WTC11 (cell line): Measurements from ENCODE around the gene FAM53B. TPM values are rescaled to one million over a fixed set of nuclear protein-coding genes. Genes with fewer than 3 reads are reported as not detected.

Experiments
- AFF4 ChIP-seq: sonication (generic); formaldehyde crosslinking; IDR thresholded peaks from 2 replicates; pipeline ENCODE4 v1.8.1; 2023; ENCODE audit warnings: mild to moderate bottlenecking, missing genetic modification reagents, borderline replicate concordance
- ARID4B ChIP-seq: sonication (generic); formaldehyde crosslinking; IDR thresholded peaks from 2 replicates; pipeline ENCODE4 v1.8.0; 2023; ENCODE audit warnings: missing genetic modification reagents, mild to moderate bottlenecking, borderline replicate concordance
- CBFB ChIP-seq: sonication (generic); formaldehyde crosslinking; IDR thresholded peaks from 2 replicates; pipeline ENCODE4 v1.8.1; 2022; ENCODE audit warnings: mild to moderate bottlenecking, low read depth, missing genetic modification reagents
- CTCF ChIP-seq: fragments of 200-600 bp; IDR thresholded peaks from 2 replicates; pipeline ENCODE4 v1.8.0; 2022; ENCODE audit warnings: antibody characterized with exemption
- GTF2I ChIP-seq: fragments of 250-450 bp; sonication (Bioruptor Pico); conservative IDR thresholded peaks from 2 replicates; pipeline ENCODE4 v1.4.0; 2021; ENCODE audit warnings: mild to moderate bottlenecking
- MLX ChIP-seq: sonication (generic); formaldehyde crosslinking; IDR thresholded peaks from 2 replicates; pipeline ENCODE4 v1.8.1; 2023; ENCODE audit warnings: mild to moderate bottlenecking, missing genetic modification reagents, moderate library complexity
- MXD4 ChIP-seq: fragments of 250-450 bp; sonication (Bioruptor Pico); IDR thresholded peaks from 2 replicates; pipeline ENCODE4 v1.8.0; 2021; ENCODE audit warnings: mild to moderate bottlenecking, moderate library complexity, borderline replicate concordance
- NR2C2 ChIP-seq: sonication (generic); formaldehyde crosslinking; IDR thresholded peaks from 2 replicates; pipeline ENCODE4 v1.8.0; 2022; ENCODE audit warnings: mild to moderate bottlenecking, missing genetic modification reagents
- TEAD1 ChIP-seq: sonication (generic); formaldehyde crosslinking; IDR thresholded peaks from 2 replicates; pipeline ENCODE4 v1.8.0; 2022; ENCODE audit warnings: mild to moderate bottlenecking, missing genetic modification reagents
- ZBTB43 ChIP-seq: sonication (generic); formaldehyde crosslinking; IDR thresholded peaks from 2 replicates; pipeline ENCODE4 v1.8.1; 2023; ENCODE audit warnings: mild to moderate bottlenecking, missing genetic modification reagents
- ZMAT4 ChIP-seq: fragments of 250-450 bp; sonication (Bioruptor Pico); IDR thresholded peaks from 2 replicates; pipeline ENCODE4 v1.9.0; 2021; ENCODE audit warnings: mild to moderate bottlenecking
- ZNF232 ChIP-seq: sonication (generic); formaldehyde crosslinking; IDR thresholded peaks from 2 replicates; pipeline ENCODE4 v1.8.0; 2022; ENCODE audit warnings: mild to moderate bottlenecking, missing genetic modification reagents
- ZNF317 ChIP-seq: sonication (generic); formaldehyde crosslinking; IDR thresholded peaks from 2 replicates; pipeline ENCODE4 v1.8.1; 2023; ENCODE audit warnings: low read depth, mild to moderate bottlenecking, moderate library complexity, missing genetic modification reagents, borderline replicate concordance
- ZNF416 ChIP-seq: fragments of 250-450 bp; sonication (Bioruptor Pico); IDR thresholded peaks from 2 replicates; pipeline ENCODE4 v1.9.0; 2021; ENCODE audit warnings: mild to moderate bottlenecking, inconsistent platforms
- ZNF671 ChIP-seq: fragments of 250-450 bp; sonication (Bioruptor Pico); IDR thresholded peaks from 2 replicates; pipeline ENCODE4 v1.8.0; 2021; ENCODE audit warnings: mild to moderate bottlenecking
- ZSCAN18 ChIP-seq: fragments of 250-450 bp; sonication (Bioruptor Pico); IDR thresholded peaks from 2 replicates; pipeline ENCODE4 v2.1.2; 2022; ENCODE audit warnings: mild to moderate bottlenecking, moderate library complexity
- total RNA-seq: library from RNA; stranded (reverse); gene quantifications from 3 replicates; pipeline ENCODE4 v1.2.3, GENCODE V29; 2021

Gene FAM53B
- total RNA-seq, 1 experiment from 2014 or later: 21.3 TPM

GRCh38 chr10:124574456-124575070 is 169.6 kb downstream of the FAM53B start (continued):
- no peak for TF ChIP-seq ARID4B (CRISPR knock-in tag)
- no peak for TF ChIP-seq MLX (CRISPR knock-in tag)
- TF ChIP-seq MXD4 (CRISPR knock-in tag): no peak
- TF ChIP-seq CBFB (CRISPR knock-in tag): no peak
- TF ChIP-seq ZNF416 (CRISPR knock-in tag): no peak
- no peak for TF ChIP-seq ZSCAN18 (CRISPR knock-in tag)
- TF ChIP-seq ZNF671 (CRISPR knock-in tag): no peak
- no peak for TF ChIP-seq ZNF317
- TF ChIP-seq CTCF: no peak
- TF ChIP-seq GTF2I (CRISPR knock-in tag): no peak
- TF ChIP-seq ZNF232: no peak
- TF ChIP-seq NR2C2 (CRISPR knock-in tag): no peak
- TF ChIP-seq ZMAT4 (CRISPR knock-in tag): no peak
- TF ChIP-seq TEAD1 (CRISPR knock-in tag): no peak
- TF ChIP-seq ZBTB43: no peak
- no peak for TF ChIP-seq AFF4 (CRISPR knock-in tag)
- TF ChIP-seq, all 79 proteins: peak for 0
